IMR-90 (cell line): ENCODE measurements around the gene PLCH1.

ENCODE experiments used
- BHLHE40 ChIP-seq: fragments of 150-350 bp; IDR thresholded peaks from 2 replicates; pipeline ENCODE4 v1.6.1; 2016; ENCODE audit warnings: mild to moderate bottlenecking, low read depth, low read length
- CEBPB ChIP-seq: IDR thresholded peaks from 2 replicates; pipeline ENCODE4 v1.6.1; 2012; ENCODE audit warnings: low read depth, low read length, improper control_type of control experiment
- CHD1 ChIP-seq: IDR thresholded peaks from 2 replicates; pipeline ENCODE4 v1.6.1; 2012; ENCODE audit warnings: low read depth, low read length, improper control_type of control experiment
- MAFK ChIP-seq: IDR thresholded peaks from 2 replicates; pipeline ENCODE4 v1.6.1; 2012; ENCODE audit warnings: low read depth, low read length, improper control_type of control experiment
- MAZ ChIP-seq: IDR thresholded peaks from 2 replicates; pipeline ENCODE4 v1.6.1; 2012; ENCODE audit warnings: low read depth, mild to moderate bottlenecking, low read length, improper control_type of control experiment, moderate library complexity, borderline replicate concordance
- MXI1 ChIP-seq: IDR thresholded peaks from 2 replicates; pipeline ENCODE4 v1.6.1; 2012; ENCODE audit warnings: low read depth, mild to moderate bottlenecking, low read length, moderate library complexity, borderline replicate concordance
- POLR2A ChIP-seq: IDR thresholded peaks from 2 replicates; pipeline ENCODE4 v1.6.1; 2012; ENCODE audit warnings: mild to moderate bottlenecking, low read depth, low read length
- RAD21 ChIP-seq: IDR thresholded peaks from 2 replicates; pipeline ENCODE4 v1.6.1; 2012; ENCODE audit warnings: low read length, improper control_type of control experiment
- RCOR1 ChIP-seq: IDR thresholded peaks from 2 replicates; pipeline ENCODE4 v1.6.1; 2012; ENCODE audit warnings: mild to moderate bottlenecking, low read length, improper control_type of control experiment; ENCODE audit not compliant: insufficient replicate concordance
- RFX5 ChIP-seq: IDR thresholded peaks from 2 replicates; pipeline ENCODE4 v1.8.0; 2012; ENCODE audit warnings: low read depth, mild to moderate bottlenecking, low read length, moderate library complexity
- SMC3 ChIP-seq: fragments of 150-350 bp; IDR thresholded peaks from 2 replicates; pipeline ENCODE4 v1.6.1; 2016; ENCODE audit warnings: low read depth, mild to moderate bottlenecking, antibody characterized with exemption, low read length, moderate library complexity
- TF ChIP-seq, protein P1 (sequence below): conservative IDR thresholded peaks from 2 replicates; pipeline ENCODE4 v1.5.1; 2012; ENCODE audit warnings: mild to moderate bottlenecking, low read depth, low read length, improper control_type of control experiment
- TF ChIP-seq, protein P2 (sequence below): fragments of 150-350 bp; IDR thresholded peaks from 2 replicates; pipeline ENCODE4 v1.6.1; 2017; ENCODE audit warnings: mild to moderate bottlenecking, antibody characterized with exemption, low read length, low read depth

DNA sequence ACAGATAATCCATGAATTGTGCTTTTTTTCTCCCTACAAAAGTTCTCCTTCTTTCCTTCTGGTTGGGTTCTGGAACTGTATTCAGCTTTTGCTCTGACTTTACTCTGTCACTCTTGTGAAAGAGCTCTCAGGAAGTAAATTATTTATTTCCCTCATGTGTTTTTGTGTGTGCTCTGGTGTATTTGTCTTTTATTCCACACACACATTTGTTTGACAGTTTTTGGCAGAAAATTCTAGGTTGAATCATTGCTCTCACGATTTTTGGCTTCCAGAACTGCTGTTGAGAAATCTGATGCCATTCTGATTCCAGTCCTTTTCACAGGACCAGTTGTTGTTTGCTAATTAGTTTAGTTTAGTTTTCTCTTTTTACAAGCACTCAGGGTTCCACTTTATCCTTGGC lies 172.8 kb downstream of the PLCH1 start:
- TF ChIP-seq, protein P1, sequence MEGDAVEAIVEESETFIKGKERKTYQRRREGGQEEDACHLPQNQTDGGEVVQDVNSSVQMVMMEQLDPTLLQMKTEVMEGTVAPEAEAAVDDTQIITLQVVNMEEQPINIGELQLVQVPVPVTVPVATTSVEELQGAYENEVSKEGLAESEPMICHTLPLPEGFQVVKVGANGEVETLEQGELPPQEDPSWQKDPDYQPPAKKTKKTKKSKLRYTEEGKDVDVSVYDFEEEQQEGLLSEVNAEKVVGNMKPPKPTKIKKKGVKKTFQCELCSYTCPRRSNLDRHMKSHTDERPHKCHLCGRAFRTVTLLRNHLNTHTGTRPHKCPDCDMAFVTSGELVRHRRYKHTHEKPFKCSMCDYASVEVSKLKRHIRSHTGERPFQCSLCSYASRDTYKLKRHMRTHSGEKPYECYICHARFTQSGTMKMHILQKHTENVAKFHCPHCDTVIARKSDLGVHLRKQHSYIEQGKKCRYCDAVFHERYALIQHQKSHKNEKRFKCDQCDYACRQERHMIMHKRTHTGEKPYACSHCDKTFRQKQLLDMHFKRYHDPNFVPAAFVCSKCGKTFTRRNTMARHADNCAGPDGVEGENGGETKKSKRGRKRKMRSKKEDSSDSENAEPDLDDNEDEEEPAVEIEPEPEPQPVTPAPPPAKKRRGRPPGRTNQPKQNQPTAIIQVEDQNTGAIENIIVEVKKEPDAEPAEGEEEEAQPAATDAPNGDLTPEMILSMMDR, result no peak
- no peak for TF ChIP-seq CEBPB
- no peak for TF ChIP-seq CHD1
- no peak for TF ChIP-seq RFX5
- TF ChIP-seq, protein P2, sequence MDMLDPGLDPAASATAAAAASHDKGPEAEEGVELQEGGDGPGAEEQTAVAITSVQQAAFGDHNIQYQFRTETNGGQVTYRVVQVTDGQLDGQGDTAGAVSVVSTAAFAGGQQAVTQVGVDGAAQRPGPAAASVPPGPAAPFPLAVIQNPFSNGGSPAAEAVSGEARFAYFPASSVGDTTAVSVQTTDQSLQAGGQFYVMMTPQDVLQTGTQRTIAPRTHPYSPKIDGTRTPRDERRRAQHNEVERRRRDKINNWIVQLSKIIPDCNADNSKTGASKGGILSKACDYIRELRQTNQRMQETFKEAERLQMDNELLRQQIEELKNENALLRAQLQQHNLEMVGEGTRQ, result no peak
- no peak for TF ChIP-seq POLR2A
- no peak for TF ChIP-seq MAZ
- no peak for TF ChIP-seq MAFK
- TF ChIP-seq RCOR1, result no peak
- no peak for TF ChIP-seq RAD21
- no peak for TF ChIP-seq SMC3
- TF ChIP-seq BHLHE40, result no peak
- TF ChIP-seq MXI1, result no peak
